ENCODE measurements around the gene FBXL19.

DNA sequence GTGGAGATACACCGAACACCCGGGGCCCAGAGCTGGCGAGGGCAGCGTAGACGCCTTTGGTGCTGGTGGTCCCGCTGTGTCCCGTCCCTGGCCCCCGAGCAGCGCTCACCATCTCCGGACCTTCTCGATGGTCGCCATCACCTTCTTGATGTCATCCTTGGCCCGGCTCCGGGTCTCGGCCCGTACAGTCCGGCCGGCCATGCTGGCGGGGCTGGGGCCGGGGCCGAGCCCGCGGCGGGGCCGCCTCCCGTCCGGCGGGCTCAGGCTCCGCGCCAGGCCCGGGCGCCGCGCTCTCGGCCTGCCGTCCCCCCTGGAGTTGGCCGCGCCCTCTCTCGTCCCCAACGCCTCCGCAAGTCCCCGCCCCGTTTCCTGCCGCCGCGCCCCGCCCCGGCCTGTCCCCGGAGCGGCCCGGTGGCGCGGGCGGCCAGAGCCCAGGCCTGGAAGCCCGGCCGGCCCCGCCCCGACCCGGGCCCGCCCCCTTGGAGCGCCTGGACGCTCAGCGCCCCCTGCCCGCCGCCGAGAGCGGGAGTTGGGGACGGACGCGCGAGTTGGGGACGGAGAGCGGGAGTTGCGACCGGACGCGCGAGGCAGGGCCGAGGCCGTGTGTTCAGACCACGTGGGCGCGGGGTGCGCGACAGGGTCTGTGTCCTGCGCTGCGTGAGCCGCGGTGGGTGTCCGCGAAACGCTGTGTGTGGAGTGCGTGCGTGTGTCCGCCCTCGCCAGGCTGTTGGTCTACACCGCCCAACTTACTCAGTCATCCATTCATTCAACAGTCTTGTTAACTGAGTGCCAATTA, 29.4 kb upstream of the FBXL19 start, which contains the start of gene BCL7C:
- TF ChIP-seq, protein P1, sequence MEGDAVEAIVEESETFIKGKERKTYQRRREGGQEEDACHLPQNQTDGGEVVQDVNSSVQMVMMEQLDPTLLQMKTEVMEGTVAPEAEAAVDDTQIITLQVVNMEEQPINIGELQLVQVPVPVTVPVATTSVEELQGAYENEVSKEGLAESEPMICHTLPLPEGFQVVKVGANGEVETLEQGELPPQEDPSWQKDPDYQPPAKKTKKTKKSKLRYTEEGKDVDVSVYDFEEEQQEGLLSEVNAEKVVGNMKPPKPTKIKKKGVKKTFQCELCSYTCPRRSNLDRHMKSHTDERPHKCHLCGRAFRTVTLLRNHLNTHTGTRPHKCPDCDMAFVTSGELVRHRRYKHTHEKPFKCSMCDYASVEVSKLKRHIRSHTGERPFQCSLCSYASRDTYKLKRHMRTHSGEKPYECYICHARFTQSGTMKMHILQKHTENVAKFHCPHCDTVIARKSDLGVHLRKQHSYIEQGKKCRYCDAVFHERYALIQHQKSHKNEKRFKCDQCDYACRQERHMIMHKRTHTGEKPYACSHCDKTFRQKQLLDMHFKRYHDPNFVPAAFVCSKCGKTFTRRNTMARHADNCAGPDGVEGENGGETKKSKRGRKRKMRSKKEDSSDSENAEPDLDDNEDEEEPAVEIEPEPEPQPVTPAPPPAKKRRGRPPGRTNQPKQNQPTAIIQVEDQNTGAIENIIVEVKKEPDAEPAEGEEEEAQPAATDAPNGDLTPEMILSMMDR (IDR thresholded peaks at IDR 0.05; ENCODE audit: poor library complexity, severe bottlenecking), result peak; percentile 65
- TF ChIP-seq POLR2AphosphoS5 (IDR thresholded peaks at IDR 0.05) (no peak), EP300 (conservative IDR thresholded peaks at IDR 0.05; ENCODE audit: poor library complexity, severe bottlenecking) (no peak), RAD21 (conservative IDR thresholded peaks at IDR 0.05) (peak; percentile 26), EZH2 (IDR thresholded peaks at IDR 0.05; ENCODE audit: borderline replicate concordance, insufficient read depth, low read length, poor library complexity, severe bottlenecking) (no peak), TAF1 (IDR thresholded peaks at IDR 0.05; ENCODE audit: low read depth) (no peak), MXI1 (conservative IDR thresholded peaks at IDR 0.05; ENCODE audit: poor library complexity, severe bottlenecking) (peak; percentile 80)
- TF ChIP-seq, protein P2, sequence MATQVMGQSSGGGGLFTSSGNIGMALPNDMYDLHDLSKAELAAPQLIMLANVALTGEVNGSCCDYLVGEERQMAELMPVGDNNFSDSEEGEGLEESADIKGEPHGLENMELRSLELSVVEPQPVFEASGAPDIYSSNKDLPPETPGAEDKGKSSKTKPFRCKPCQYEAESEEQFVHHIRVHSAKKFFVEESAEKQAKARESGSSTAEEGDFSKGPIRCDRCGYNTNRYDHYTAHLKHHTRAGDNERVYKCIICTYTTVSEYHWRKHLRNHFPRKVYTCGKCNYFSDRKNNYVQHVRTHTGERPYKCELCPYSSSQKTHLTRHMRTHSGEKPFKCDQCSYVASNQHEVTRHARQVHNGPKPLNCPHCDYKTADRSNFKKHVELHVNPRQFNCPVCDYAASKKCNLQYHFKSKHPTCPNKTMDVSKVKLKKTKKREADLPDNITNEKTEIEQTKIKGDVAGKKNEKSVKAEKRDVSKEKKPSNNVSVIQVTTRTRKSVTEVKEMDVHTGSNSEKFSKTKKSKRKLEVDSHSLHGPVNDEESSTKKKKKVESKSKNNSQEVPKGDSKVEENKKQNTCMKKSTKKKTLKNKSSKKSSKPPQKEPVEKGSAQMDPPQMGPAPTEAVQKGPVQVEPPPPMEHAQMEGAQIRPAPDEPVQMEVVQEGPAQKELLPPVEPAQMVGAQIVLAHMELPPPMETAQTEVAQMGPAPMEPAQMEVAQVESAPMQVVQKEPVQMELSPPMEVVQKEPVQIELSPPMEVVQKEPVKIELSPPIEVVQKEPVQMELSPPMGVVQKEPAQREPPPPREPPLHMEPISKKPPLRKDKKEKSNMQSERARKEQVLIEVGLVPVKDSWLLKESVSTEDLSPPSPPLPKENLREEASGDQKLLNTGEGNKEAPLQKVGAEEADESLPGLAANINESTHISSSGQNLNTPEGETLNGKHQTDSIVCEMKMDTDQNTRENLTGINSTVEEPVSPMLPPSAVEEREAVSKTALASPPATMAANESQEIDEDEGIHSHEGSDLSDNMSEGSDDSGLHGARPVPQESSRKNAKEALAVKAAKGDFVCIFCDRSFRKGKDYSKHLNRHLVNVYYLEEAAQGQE (IDR thresholded peaks at IDR 0.05; ENCODE audit: borderline replicate concordance), result no peak

Data from neural cell (in vitro differentiated cells).